Left lobe of liver (tissue), 2 donors: Measurements from ENCODE around the gene OR10A7. TPM values are rescaled to one million over a fixed set of nuclear protein-coding genes. Genes with fewer than 3 reads are reported as not detected.
"Not testable (repeated sequence)": the region's sequence is repeated elsewhere in the genome, so short reads cannot be mapped to it uniquely, and the experiment has no call there.

Experiments
- ATAC-seq: fragments of 200-7000 bp; cut with Tn5 transposase; one replicate; pipeline ENCODE4 v1.9.1; 2020; ENCODE audit warnings: mild to moderate bottlenecking, moderate library complexity
- DNase-seq: peaks from one replicate; pipeline ENCODE4 v3.0.0-alpha.2; 2020; ENCODE audit warnings: low spot score
- total RNA-seq: library from RNA; stranded (reverse); gene quantifications from one replicate; pipeline ENCODE4 v1.2.1, GENCODE V29; 2021
- donor health status: DM: no; HTN: no; CAD: no; lungs with moderate emphysema.
- donor health status: DM: no; HTN: yes; CAD: no.

Gene OR10A7, protein sequence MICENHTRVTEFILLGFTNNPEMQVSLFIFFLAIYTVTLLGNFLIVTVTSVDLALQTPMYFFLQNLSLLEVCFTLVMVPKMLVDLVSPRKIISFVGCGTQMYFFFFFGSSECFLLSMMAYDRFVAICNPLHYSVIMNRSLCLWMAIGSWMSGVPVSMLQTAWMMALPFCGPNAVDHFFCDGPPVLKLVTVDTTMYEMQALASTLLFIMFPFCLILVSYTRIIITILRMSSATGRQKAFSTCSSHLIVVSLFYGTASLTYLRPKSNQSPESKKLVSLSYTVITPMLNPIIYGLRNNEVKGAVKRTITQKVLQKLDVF
- total RNA-seq: not detected

DNA sequence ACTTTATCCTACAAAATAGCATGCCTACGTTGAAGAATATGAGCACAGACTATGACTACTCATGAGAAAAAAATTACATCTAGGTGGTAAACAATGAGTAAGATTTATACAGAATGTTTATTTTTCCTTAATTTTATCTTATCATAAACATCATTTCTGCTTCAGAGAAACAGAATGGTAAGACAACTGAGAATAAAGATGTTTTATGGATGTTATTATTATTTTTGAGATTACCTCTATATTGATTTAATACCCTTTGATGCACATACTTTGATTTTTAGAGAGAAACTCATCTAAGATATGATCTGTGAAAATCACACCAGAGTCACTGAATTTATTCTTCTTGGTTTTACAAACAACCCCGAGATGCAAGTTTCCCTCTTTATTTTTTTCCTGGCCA, at the start of gene OR10A7:
Gene OR10A7 (plus strand): TSS at position 301 of the 400 bp plus-strand sequence. CDS start 0 bp downstream, at position 301.
- no peak for DNase-seq
- no peak for ATAC-seq

DNA sequence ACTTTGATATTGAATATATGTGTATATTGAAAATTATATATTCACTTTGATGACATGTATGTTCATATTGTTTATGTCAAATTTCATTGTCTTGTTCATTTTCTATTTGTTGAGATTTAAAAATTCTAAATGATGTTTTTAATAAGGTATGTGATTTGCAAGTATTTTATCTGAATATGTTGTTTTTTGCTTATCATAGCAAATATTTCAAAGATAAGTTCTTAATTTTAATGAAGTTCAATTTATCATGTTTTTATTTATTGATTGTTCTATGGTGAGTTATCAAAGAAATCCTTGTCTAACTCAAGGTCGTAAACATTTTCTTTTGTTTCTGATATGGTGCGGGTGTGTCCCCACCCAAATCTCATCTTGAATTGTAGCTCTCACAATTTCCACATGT, 49.4 kb upstream of the OR10A7 start:
- ATAC-seq (no peak), DNase-seq (no peak)

DNA sequence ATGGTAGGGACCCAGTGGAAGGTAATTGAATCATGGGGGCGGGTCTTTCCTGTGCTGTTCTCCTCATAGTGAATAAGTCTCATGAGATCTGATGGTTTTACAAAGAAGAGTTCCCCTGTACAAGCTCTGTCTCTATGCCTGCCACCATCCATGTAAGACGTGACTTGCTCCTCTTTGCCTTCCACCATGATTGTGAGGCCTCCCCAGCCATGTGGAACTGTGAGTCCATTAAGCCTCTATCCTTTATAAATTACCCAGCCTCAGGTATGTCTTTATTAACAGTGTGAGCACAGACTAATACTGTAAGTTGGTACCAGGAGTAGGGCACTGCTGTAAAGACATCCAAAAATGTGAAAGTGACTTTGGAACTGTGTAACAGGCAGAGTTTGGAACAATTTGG, 49.0 kb upstream of the OR10A7 start:
- not testable (repeated sequence) for DNase-seq, ATAC-seq

DNA sequence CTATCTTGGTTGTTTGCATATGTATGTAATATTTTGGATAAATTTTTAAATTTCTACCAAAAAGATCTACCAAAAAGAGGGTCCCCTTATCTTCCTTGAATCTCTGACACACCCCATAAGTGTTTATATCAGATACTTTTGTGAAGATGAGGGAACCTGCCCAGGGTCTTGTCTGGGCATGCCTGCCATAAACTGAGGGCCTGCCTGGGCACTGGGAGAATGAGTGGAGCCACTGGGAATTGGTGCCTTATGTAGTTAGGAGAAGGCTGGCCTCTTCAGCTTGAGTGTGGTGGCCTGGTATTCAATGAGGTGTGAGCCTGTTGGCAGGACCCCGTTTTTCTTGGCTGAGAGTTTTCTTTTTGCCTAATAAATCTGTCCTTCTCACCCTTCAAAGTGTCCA, 48.1 kb upstream of the OR10A7 start:
- ATAC-seq (no peak), DNase-seq (no peak)

DNA sequence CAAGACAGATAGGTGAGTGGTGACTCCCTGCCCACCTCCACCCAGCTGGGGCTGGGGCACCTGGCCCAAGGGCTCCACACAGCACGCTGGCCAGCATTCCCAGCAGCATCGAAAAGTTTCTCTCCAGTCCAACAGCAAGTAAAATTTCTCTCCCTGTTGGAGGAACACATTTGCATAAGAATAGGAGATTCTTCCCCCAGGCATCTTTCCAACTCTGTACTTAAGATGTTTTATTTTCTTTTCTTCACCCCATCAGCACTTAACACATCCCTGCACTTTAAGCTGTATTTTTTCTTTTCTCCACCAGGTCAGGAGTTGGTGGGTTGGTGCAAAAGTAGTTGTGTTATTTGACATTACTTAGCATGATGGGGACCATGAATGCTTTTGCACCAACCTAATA, 47.4 kb upstream of the OR10A7 start:
- no peak for DNase-seq

DNA sequence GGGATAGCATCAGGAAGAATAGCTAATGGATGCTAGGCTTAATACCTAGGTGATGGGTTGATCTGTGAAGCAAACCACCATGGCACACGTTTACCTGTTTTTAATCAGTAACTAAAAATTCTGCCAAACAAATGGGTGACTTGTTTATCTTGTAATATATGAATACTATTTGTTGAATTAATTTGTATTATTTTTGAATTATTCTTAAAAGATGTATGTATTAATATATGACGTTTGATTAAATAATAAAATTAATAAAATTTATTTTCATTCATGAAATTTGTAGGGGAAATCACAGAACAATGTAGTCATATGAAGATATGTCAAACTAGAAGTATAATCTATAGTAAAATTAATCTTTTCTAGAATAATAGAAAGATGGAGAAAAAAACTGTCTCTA, 32.3 kb upstream of the OR10A7 start:
- ATAC-seq (no peak), DNase-seq (no peak)

More for the DNA sequence above, 47.4 kb upstream of the OR10A7 start:
- ATAC-seq: no peak

DNA sequence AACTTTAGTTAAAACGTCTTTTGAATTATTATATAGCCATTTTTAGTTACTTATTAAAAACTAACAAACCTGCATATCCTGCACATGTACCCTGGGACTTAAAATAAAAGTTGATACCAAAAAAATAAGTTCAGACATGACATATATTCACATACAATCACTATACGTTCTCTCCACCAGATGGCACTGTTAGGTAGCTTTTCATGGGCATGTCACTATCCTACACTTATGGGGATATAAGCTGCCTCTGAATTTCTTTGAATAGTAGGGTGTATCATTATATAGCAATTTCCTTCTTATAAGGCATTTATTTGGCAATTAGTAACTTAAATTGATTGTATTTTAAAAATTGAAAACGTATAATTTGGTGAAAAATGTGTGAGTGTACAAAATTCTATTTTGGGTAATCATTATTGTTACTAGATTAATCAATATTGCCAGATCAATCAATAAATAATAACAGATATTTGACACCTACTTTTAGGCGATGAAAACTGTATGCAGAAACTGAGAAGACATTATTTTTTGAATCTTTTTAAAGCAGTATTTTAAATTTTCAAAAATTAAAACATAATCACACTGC, 31.8 kb upstream of the OR10A7 start:
- ATAC-seq (peak; percentile 94), DNase-seq (no peak)

DNA sequence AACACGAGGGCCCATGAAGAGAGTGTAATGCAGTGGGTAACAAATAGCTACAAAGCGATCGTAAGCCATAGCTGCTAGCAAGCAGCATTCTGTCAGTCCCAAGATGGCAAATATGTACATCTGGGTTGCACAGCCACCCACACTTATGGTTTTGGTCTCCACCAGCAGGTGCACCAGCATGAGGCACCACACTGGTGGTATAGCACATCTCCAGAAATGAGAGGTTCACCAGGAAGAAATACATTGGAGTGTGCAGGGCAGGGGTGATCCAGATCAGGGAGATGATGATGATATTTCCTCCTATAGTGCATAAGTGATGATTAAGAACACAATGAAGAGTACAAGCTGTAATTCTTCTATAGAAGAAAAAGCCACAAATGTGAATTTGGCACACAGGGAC, 26.4 kb upstream of the OR10A7 start:
- no peak for ATAC-seq
- DNase-seq: no peak

DNA sequence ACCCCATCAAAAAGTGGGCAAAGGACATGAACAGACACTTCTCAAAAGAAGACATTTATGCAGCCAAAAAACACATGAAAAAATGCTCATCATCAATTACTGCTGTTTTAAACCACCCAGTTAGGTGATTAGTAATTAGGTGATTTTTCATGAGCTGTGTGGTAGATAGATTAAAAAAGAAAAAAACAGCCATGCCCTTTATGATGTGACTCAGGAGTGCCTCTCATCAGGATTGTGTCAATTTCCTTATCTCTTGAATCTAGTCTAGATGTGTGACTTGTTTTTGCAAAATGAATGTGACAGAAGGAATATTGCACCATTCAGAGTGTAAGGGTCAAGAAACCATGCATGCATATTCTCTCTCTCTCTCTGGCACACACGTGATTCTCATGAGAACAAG, 5.7 kb downstream of the OR10A7 start:
- ATAC-seq (no peak), DNase-seq (no peak)

DNA sequence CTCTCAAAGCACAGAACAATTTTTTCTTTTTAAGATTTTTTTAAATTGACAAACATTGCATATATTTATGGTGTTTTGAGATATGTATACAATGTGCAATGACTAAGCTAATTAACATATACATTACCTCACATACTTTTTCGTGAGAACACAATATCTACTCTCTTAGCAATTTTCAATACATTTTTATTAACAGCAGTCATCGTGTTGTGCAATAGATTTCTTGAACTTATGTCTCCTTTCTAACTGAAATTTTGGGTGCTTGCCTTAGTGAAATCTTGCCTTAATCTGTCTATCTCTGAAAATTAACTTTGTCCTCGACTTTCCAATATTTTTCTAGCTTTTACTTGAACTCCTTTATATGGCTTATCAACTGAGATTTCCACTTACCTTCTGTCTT, 6.8 kb downstream of the OR10A7 start:
- ATAC-seq (no peak), DNase-seq (no peak)

DNA sequence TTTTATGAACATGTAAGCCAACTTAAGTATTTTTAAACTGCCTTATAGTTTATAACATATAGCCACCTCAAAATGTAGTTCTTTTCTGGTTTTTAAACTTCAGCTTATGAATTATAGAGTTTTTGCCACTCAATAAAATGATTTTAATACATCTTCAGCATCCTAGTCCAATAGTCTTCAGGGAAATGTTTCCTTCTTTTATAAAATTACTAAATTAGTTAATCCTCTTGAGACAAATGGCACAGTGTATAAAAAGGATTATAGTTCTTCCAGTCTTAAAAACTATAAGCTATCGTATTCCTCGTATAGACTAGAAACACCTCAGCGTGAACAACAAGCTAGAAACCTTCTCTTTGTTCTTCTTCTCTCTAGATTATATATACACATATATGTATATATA, 23.5 kb downstream of the OR10A7 start, which contains the start of gene OR6C74:
Gene OR6C74 (plus strand): TSS at position 301 of the 400 bp plus-strand sequence. CDS start 2,679 bp downstream, outside the sequence.
- DNase-seq: no peak

DNA sequence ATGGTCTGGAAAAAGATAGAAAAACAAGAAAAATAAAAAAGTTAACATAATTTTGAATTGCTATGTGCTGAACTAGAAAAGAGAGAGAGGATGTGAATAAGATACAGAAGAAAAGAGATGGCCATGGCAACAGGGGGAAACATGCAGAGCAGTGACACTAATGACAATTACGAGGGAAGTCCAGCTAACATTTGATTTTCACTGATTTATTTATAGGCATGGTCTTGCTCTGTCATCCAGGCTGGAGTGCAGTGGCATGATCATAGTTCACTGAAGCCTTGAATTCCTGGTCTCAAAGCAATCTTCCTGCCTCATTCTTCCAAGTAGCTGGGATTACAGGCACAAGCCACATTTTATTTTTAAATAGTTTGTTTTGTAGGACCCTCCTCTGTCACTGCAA, 25.3 kb downstream of the OR10A7 start:
- DNase-seq (no peak), ATAC-seq (no peak)

More for the DNA sequence above, 23.5 kb downstream of the OR10A7 start, which contains the start of gene OR6C74:
- no peak for ATAC-seq

DNA sequence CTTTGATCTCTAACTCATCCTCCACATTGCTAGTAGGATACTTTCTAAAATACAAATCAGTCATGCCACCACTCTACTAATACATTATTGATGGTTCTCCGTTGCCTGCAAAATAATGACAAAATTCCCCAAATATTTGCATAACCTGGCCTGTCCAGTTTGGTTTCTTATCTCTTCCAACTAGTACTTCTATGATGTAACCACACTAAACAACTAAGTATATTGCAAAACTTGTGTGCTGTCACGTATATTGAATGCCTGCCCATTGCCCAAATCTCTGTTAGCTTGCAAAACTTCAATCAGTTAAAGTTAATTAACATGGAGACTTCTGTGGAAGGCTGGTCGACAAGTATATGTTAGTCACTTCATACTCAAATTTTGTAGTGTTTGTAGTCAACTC, 30.1 kb downstream of the OR10A7 start:
- ATAC-seq (peak; percentile 85), DNase-seq (no peak)

DNA sequence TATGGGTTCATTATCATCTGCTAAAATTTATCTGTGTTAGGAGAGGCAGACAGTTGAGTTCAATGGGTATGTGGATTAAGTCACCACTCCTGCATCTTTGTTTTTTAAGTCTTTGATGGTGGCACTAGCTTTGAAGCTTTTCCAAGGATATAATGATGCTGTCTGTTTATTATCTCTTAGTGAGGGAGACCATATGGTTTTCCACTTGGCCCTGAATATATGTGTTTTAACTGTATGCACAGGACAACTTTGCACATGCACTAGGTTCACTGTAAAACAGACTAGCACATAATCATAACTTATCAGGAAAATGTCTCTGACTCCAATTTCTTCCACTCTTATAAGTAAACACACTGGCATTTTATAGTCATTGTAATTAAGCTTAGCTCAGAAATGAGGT, 32.5 kb downstream of the OR10A7 start:
- ATAC-seq (no peak), DNase-seq (no peak)

DNA sequence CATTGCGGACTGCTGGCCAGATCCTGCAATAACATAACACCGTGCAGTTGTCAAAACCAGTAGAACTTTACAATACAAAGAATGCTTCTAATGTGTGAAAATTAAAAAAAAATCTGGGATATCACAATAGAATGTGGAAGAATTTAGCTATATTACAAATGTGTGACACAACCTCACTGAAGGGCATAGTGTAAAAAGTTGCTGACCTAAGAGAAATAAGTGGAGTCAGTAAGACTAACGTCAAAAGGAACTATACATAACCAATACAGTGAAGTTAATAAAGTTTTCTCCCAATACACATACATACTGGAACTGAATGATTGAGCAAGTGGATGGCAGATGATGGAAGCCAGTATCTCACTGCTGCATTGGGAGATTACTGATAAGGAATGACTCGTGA, 36.0 kb downstream of the OR10A7 start:
- ATAC-seq: no peak
- DNase-seq: no peak

DNA sequence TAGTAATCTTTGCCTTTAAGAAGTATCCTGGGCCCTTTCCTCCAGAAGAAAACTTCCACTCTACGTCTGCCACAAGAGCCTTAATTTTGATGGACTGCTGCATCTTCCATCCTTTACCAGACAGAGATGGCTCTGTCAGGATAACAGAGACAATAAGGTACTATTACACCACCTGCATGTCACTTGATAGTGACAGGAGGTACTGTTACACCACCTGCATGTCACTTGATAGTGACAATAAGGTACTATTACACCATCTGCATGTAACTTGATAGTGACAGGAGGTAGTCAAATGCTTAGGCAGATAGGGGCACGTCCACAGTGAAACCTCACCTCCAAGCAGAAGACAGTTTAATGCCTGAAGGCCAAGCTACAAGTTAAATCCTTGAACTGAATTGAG, 37.5 kb downstream of the OR10A7 start:
- no peak for ATAC-seq
- no peak for DNase-seq

Other genes starting within 250 kb of the OR10A7 start
- gene TESPA1, start 236.3 kb upstream of the OR10A7 start, total RNA-seq: 0.45 TPM
- not detected for gene NEUROD4, start 201.1 kb upstream of the OR10A7 start, total RNA-seq
- gene OR9K2, start 94.6 kb upstream of the OR10A7 start, total RNA-seq: not detected
- gene OR6C74, start 23.6 kb downstream of the OR10A7 start, total RNA-seq: not detected
- not detected for gene OR6C6, start 75.5 kb downstream of the OR10A7 start, total RNA-seq
- not detected for gene OR6C1, start 93.3 kb downstream of the OR10A7 start, total RNA-seq
- not detected for gene OR6C3, start 109.7 kb downstream of the OR10A7 start, total RNA-seq
- not detected for gene OR6C75, start 141.9 kb downstream of the OR10A7 start, total RNA-seq
- gene OR6C65, start 179.5 kb downstream of the OR10A7 start, total RNA-seq: not detected
- gene OR6C76, start 205.2 kb downstream of the OR10A7 start, total RNA-seq: not detected
- gene OR6C2, start 223.1 kb downstream of the OR10A7 start, total RNA-seq: not detected
- not detected for gene OR6C70, start 249.1 kb downstream of the OR10A7 start, total RNA-seq